Progenitor cell of endocrine pancreas (in vitro differentiated cells): ENCODE results near the gene WBP1. TPM values are rescaled to one million over a fixed set of nuclear protein-coding genes. Genes with fewer than 3 reads are reported as not detected.
A peak's percentile ranks its signal among the peaks of the same experiment; 100 is the strongest.

ENCODE experiments used
- DNase-seq: peaks from one replicate; pipeline ENCODE4 v3.0.0; 2021; ENCODE audit warnings: low spot score; ENCODE audit not compliant: unreplicated experiment
- H3K27ac Mint-ChIP-seq: 2 replicates; pipeline ENCODE4 v1.8.0; 2021; ENCODE audit warnings: mild to moderate bottlenecking, moderate library complexity, mixed read lengths
- H3K27me3 Mint-ChIP-seq: 2 replicates; pipeline ENCODE4 v1.8.0; 2021; ENCODE audit warnings: mixed read lengths
- H3K36me3 Mint-ChIP-seq: 2 replicates; pipeline ENCODE4 v1.8.0; 2022; ENCODE audit warnings: mixed read lengths; ENCODE audit not compliant: insufficient read depth
- H3K4me1 Mint-ChIP-seq: 2 replicates; pipeline ENCODE4 v1.8.0; 2021; ENCODE audit warnings: low read depth, mixed read lengths
- H3K4me3 Mint-ChIP-seq: 2 replicates; pipeline ENCODE4 v1.8.0; 2021; ENCODE audit warnings: low read depth, mild to moderate bottlenecking, moderate library complexity, mixed read lengths
- H3K9me3 Mint-ChIP-seq: 2 replicates; pipeline ENCODE4 v1.8.0; 2021; ENCODE audit warnings: low read depth, mixed read lengths
- total RNA-seq: library from RNA; stranded (reverse); gene quantifications from 2 replicates; pipeline ENCODE4 v1.2.1, GENCODE V29; 2021
- TF ChIP-seq, protein P1 (sequence below): fragments of 200-600 bp; sonication (generic); IDR thresholded peaks from one replicate; pipeline ENCODE4 v1.5.0; 2021; ENCODE audit warnings: antibody characterized with exemption, mild to moderate bottlenecking; ENCODE audit not compliant: unreplicated experiment

The WBP1 gene
- total RNA-seq, 1 donor from 2014 or later = 140 TPM

DNA sequence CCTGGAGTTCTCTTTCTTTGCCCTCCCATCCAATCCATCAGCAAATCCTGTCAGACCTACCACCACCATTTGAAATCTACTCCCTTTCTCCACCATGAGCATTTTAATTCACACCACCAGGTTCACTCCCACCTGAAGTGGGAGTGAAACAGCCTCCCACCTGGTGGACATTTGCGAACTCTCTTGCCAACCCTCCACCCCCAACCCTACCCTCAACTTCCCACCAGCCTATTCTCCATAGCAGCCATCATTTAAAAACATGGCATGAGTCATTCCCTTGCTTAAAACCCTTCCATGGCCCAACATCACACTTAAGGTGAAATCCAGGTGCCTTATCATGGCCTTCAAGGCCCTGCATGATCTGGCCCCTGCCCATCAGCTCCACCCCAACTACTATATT is 20.0 kb upstream of the WBP1 start:
- Mint-ChIP-seq H3K4me3 (peak overlapping the region; percentile 96), H3K4me1 (peaks cover 25% of the 10 kb centered on the region), H3K9me3 (no peaks in the 10 kb centered on the region), H3K27me3 (no peaks in the 10 kb centered on the region), H3K27ac (no peak overlapping the region), H3K36me3 (peaks cover 9% of the 10 kb centered on the region)
- TF ChIP-seq, protein P1, sequence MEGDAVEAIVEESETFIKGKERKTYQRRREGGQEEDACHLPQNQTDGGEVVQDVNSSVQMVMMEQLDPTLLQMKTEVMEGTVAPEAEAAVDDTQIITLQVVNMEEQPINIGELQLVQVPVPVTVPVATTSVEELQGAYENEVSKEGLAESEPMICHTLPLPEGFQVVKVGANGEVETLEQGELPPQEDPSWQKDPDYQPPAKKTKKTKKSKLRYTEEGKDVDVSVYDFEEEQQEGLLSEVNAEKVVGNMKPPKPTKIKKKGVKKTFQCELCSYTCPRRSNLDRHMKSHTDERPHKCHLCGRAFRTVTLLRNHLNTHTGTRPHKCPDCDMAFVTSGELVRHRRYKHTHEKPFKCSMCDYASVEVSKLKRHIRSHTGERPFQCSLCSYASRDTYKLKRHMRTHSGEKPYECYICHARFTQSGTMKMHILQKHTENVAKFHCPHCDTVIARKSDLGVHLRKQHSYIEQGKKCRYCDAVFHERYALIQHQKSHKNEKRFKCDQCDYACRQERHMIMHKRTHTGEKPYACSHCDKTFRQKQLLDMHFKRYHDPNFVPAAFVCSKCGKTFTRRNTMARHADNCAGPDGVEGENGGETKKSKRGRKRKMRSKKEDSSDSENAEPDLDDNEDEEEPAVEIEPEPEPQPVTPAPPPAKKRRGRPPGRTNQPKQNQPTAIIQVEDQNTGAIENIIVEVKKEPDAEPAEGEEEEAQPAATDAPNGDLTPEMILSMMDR = no peak
- DNase-seq = no peak

DNA sequence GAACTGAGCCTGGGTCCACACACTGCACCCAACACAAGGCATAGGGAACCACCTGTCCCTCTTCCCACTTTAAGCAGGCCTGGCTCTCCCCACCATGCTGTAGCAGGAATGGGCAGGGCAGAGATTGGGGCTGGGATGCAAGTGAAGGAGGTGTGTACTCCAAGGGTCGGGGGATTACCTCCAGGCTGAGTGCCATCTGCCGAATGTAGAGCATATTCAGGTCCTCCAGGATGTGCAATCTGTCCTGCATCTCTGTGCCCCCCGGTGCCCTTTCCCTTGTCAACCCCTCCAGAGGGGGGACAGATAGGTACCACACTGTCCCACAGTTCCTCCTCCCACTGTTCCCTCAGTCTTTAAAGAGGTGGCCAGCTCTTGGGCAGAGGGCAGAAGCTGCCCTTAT is 18.9 kb upstream of the WBP1 start:
- Mint-ChIP-seq H3K36me3 (peaks cover 9% of the 10 kb centered on the region), H3K4me1 (peaks cover 27% of the 10 kb centered on the region), H3K4me3 (peak overlapping the region; percentile 96), H3K9me3 (no peaks in the 10 kb centered on the region), H3K27me3 (no peaks in the 10 kb centered on the region), H3K27ac (peak overlapping the region; percentile 100)
- TF ChIP-seq, protein P1 = no peak
- no peak for DNase-seq

DNA sequence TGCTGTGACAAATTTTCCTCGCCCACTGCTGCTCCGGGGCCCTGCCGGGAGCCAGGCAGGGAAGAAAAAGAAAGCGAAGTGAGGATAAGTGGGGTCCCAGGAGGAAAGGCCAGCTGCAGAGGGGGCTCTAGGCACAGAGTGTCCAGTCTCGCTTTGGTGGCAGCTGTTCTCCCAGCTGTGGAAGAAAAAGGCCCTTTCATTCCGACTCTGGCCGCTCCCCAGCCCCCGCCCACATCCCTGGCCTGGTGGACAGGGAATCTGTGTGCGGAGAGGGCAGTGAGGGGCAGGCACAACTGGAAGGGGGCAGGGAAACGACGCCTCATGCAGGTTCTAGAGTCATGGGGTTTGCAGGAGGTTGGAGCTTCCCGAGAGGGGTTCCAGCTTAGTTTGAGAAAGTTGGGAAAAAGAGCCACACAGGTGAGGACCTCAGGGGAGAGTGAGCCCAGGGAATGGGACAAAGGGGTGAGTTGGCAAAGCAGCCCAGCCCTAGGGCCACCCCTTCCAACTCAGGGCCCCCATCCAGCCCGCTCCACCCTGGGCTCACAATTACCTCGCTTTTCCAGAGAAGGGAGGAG is 18.3 kb upstream of the WBP1 start:
- DNase-seq = no peak

DNA sequence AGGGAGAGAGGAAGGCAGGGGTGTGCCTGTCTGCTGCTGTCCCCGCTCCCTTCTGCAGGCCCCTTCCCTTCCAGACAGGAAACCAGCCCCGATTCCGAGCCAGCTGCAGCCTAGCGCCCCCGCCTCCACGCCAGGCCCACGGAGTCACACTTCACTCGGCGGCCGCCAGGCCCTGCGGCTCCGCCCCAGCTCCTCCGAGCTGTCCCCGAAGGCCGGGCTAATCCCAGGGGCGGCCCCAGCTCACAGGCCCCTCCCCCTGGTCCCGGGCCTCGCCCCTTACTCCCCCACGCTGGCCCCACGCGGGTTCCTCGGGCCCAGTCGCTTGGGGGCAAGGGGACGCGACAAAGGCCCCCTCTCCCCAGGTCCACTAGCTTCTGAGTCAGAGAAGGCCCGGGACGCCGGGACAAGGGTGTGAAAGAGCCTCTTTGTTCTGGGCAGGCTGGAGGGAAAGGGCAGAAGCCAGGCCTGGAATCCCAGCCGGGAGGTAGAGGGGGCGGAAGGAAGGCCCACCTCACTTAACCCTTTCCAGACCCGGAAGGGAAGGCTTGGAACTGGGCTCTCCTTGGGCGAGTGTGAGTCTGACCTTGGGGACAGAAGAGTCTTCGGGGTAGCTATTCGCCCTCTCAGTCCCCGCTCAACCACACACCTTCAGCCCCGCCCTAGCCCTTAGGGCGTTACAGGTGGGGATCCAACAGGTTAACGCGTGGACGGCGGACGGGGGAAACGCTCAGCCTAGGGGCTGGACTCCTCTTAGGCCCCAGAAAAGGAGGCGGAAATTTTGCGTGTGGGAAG is 17.7 kb upstream of the WBP1 start:
- H3K4me1 Mint-ChIP-seq = peaks cover 27% of the 10 kb centered on the region
- H3K4me3 Mint-ChIP-seq = peak overlapping the region; percentile 96
- TF ChIP-seq, protein P1 = peak; percentile 31
- H3K27me3 Mint-ChIP-seq = peaks cover 3% of the 10 kb centered on the region
- H3K27ac Mint-ChIP-seq = peak overlapping the region; percentile 100
- H3K36me3 Mint-ChIP-seq = peaks cover 7% of the 10 kb centered on the region
- no peaks in the 10 kb centered on the region for H3K9me3 Mint-ChIP-seq
- DNase-seq = peak; percentile 87

More for the DNA sequence above, 18.3 kb upstream of the WBP1 start:
- peak overlapping the region; percentile 100 for H3K27ac Mint-ChIP-seq
- H3K36me3 Mint-ChIP-seq = peaks cover 9% of the 10 kb centered on the region
- TF ChIP-seq, protein P1 = no peak
- H3K4me3 Mint-ChIP-seq = peak overlapping the region; percentile 96
- H3K9me3 Mint-ChIP-seq = no peaks in the 10 kb centered on the region
- H3K27me3 Mint-ChIP-seq = peaks cover 3% of the 10 kb centered on the region
- peaks cover 27% of the 10 kb centered on the region for H3K4me1 Mint-ChIP-seq

DNA sequence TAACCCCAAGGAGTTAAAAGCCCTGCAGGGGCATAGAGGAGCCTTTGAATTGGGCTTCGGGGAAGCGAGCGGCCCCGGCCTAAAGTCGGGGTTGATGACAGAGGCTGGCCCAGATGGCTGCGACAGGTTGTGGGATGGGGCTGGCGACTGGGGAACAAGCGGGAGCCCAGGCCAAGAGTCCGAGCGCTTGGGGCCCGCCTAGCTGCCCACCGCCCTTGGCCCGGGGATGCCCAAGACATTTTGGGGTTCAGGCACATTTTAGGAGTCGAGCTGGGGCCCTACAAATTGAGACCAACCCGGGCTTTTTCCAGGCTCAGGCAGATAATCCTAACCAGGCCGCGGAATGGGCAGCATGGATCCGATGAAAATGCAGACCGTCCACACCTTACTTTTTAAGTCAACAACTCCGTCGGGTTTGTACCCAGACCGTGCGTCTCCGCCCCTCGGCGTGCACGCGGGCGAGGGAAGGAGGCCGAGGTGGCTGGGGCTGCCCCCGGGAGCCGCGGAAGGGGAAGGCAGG is 17.0 kb upstream of the WBP1 start:
- no peak for DNase-seq
- H3K4me1 Mint-ChIP-seq = peaks cover 27% of the 10 kb centered on the region

More for the DNA sequence above, 17.0 kb upstream of the WBP1 start:
- Mint-ChIP-seq H3K27ac (peak overlapping the region; percentile 100), H3K36me3 (peaks cover 5% of the 10 kb centered on the region), H3K4me3 (peak overlapping the region; percentile 96), H3K9me3 (no peaks in the 10 kb centered on the region), H3K27me3 (peaks cover 3% of the 10 kb centered on the region)
- TF ChIP-seq, protein P1 = no peak
